Measurements from ENCODE around the gene VEGFB.
A peak's percentile ranks its signal among the peaks of the same experiment; 100 is the strongest.
"Not testable (repeated sequence)": the region's sequence is repeated elsewhere in the genome, so short reads cannot be mapped to it uniquely, and the experiment has no call there.

VEGFB gene

GRCh38 chr11:64232182-64232966 lies 2.0 kb upstream of the VEGFB start:
- DNase-seq = no peak

- no peak for DNase-seq
Observed at GRCh38 chr11:64232967-64233315, 1.4 kb upstream of the VEGFB start.

GRCh38 chr11:64234647-64235379 lies 429 bp downstream of the VEGFB start:
- no peak for DNase-seq

GRCh38 chr11:64235437-64236161 lies 1.2 kb downstream of the VEGFB start:
- DNase-seq = no peak

- peak; percentile 43 for DNase-seq
Observed at GRCh38 chr11:64237484-64237951, 3.1 kb downstream of the VEGFB start.

- DNase-seq = no peak
Observed at GRCh38 chr11:64238076-64238475, 3.7 kb downstream of the VEGFB start.

- DNase-seq = no peak
Observed at GRCh38 chr11:64238999-64239398, 4.6 kb downstream of the VEGFB start.

GRCh38 chr11:64239662-64240434 lies 5.5 kb downstream of the VEGFB start:
- no peak for DNase-seq

- peak; percentile 89 for DNase-seq
Observed at GRCh38 chr11:64240435-64241240, 6.3 kb downstream of the VEGFB start, which contains the start of gene FKBP2. Gene FKBP2, plus strand, starts transcription at chr11:64241095. Its CDS starts 1,293 bp downstream, at chr11:64242388.

- DNase-seq = peak; percentile 97
Observed at GRCh38 chr11:64241241-64241490, 6.8 kb downstream of the VEGFB start.

- no peak for DNase-seq
Observed at GRCh38 chr11:64241491-64242374, 7.3 kb downstream of the VEGFB start.

GRCh38 chr11:64243236-64243854 lies 9.0 kb downstream of the VEGFB start:
- DNase-seq = no peak

- DNase-seq = no peak
Observed at GRCh38 chr11:64244107-64244506, 9.7 kb downstream of the VEGFB start.

- DNase-seq = no peak
Observed at GRCh38 chr11:64244966-64245365, 10.6 kb downstream of the VEGFB start.

- no peak for DNase-seq
Observed at GRCh38 chr11:64245401-64245796, 11.0 kb downstream of the VEGFB start.

- DNase-seq = no peak
Observed at GRCh38 chr11:64245797-64246620, 11.6 kb downstream of the VEGFB start.

GRCh38 chr11:64246621-64246870 lies 12.2 kb downstream of the VEGFB start:
- not testable (repeated sequence) for DNase-seq

- DNase-seq = peak; percentile 61
Observed at GRCh38 chr11:64246871-64247728, 12.7 kb downstream of the VEGFB start, which contains the start of gene PPP1R14B. Gene PPP1R14B, minus strand, starts transcription at chr11:64246943. Its CDS starts 270 bp downstream, at chr11:64246673.

Data from NCI-H2107 (cell line).